HG03378 (cell line): ENCODE results near the gene CNPY4.
A peak's percentile ranks its signal among the peaks of the same experiment; 100 is the strongest.

Source experiments
- ATAC-seq: cut with Tn5 transposase; IDR thresholded peaks from one replicate; pipeline ENCODE4 v1.9.1; 2021; ENCODE audit warnings: mild to moderate bottlenecking, moderate library complexity; ENCODE audit not compliant: unreplicated experiment

Gene CNPY4

GRCh38 chr7:100091411-100092181 is 27.8 kb upstream of the CNPY4 start:
- ATAC-seq = no peak

GRCh38 chr7:100093054-100093453 is 26.4 kb upstream of the CNPY4 start:
- ATAC-seq = no peak

DNA sequence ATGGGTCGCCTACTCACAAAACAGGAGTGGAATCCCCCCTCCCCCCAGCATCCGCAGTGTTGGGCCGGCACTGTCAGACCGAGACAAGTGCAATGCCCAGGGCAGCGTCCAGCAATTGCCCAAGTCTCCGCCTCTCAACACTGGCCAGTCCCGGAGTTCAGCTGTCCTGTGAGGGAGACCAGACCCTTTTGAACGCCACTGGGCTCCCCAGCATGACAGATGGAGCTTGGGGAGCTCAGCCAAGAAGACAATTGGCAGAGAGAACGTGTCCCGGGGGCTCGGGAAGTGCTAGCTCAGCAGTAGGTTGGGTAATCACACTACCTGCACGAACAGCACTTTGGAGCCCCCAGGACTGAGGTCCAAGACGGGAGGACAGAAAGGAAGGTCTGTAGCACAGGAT is 25.9 kb upstream of the CNPY4 start:
- no peak for ATAC-seq

DNA sequence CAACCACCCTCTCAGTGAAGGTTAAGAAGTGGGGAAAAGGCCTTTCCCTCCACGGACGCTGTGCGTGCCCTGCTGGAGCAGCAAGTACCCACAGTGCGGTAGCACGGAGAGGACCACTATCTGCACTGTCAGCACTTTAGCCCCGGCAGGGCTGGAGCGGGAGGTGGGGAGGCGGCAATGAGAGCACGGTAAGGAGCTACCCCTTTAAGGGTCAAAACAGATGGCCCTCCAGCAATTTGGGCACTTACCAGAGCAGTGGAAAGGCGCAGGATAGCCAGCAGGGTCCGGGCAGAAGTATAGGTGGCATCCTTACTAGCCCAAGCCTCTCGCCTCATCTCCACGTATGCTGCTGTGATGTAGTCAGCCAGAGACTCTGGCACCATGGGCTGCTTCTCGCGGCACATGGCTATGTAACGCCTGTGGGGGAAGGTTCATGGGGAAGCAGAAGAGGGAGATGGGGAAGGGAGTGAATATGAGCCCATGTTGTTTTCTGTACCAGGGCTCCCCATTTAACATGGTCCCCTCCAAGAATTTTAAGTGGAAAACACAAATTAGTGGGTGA is 25.4 kb upstream of the CNPY4 start:
- no peak for ATAC-seq

- no peak for ATAC-seq
Measured at GRCh38 chr7:100095289-100095688, 24.1 kb upstream of the CNPY4 start.

DNA sequence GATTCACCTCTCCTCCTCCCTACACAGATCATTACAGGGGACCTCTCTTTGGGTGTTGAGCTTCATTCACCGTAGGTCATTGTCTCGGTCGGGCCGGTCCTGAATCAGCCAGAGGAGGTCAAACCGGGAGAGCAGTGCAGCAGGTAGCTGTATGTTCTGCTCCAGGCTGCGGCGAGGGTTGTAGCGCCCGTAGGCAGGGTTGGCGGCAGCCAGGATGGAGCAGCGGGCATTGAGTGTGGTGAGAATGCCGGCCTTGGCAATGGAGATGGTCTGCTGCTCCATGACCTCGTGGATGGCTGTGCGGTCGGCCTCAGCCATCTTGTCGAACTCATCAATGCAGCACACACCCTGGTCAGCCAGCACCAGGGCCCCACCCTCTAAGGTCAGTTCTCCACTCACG is 23.7 kb upstream of the CNPY4 start:
- no peak for ATAC-seq

DNA sequence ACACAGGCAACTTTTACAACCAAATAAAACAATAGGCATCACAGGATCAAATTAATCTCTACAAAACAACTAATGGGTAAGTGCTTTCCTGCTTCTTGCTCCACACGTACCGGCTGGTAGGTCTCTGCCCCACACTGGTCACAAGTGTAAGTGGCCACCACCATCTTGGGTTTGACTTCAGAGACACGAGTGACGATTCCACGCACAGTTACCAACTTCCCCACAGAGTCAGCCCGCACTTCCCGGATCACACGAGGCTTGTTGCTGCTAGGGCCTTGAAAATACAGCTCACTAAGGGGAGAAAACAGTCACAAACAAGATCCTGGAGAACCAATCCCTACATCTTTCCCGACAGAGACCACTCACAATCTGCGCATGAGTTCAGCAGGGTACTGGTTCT is 20.5 kb upstream of the CNPY4 start:
- no peak for ATAC-seq

DNA sequence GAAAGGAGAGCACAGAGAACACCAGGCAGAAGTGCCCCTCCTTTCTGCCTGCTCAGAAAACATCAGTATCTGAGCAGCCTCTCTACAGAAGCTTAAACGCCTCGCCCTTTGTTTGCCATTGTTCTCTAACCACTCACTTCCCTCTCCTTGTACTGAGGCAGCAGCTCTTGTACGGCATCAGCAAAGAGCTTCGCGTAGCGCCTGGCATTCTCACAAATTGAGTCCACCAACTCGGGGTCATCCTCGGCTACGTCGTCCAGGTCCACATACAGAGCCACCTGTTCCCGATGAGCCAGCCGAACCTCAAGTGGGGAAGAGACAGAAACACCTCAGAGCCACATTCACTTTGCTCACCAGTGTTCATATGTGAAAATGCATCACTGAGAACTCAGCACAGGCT is 20.0 kb upstream of the CNPY4 start:
- ATAC-seq = no peak

GRCh38 chr7:100100420-100101015 is 18.9 kb upstream of the CNPY4 start:
- peak; percentile 61 for ATAC-seq

DNA sequence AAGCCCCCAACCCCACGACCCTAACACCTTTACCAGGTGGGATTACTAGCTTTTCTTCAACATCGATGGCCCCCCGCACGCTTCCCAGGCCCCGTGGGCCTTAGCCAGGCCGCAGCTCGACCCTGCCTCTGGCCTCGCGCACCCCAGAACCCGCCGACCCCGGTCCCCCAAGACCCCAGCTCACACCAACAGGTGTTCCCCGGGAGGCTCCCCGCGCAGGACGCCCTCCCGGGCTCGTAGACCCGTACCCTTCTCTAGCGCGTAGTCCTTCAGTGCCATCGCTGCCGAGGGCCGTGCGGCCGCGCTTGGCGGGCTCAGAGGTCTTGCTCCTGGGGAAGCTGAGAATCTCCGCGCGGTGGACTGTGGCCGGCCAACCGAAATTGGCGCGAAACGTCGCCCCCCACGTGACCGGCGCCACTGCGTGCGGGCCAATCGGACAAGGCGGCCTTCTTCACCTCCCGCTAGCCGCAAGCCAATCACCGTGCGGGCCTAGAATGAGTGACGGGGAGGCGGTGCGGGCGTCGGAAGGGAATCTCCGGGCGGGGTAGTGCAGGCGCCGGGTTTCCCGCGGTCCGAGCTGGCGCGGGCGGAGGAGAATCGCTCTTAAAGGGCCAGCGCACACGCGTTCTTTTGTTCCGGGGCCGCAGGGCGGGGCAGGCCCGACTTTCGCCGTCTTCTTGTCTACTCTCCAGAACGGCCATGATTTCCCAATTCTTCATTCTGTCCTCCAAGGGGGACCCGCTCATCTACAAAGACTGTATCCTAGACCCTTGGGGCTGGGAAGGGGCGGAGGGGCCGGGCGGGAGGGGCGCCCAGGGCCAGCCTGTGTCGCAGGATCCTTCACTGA is 18.2 kb upstream of the CNPY4 start, which contains the start of the genes AP4M1 and MCM7:
TSS of gene AP4M1 (plus strand) at position 628 of the 847 bp plus-strand sequence. CDS start at position 700, 72 bp downstream.
TSS of gene MCM7 (minus strand) at position 382 of the 847 bp plus-strand sequence. CDS start at position 279, 103 bp downstream.
- peak; percentile 58 for ATAC-seq

DNA sequence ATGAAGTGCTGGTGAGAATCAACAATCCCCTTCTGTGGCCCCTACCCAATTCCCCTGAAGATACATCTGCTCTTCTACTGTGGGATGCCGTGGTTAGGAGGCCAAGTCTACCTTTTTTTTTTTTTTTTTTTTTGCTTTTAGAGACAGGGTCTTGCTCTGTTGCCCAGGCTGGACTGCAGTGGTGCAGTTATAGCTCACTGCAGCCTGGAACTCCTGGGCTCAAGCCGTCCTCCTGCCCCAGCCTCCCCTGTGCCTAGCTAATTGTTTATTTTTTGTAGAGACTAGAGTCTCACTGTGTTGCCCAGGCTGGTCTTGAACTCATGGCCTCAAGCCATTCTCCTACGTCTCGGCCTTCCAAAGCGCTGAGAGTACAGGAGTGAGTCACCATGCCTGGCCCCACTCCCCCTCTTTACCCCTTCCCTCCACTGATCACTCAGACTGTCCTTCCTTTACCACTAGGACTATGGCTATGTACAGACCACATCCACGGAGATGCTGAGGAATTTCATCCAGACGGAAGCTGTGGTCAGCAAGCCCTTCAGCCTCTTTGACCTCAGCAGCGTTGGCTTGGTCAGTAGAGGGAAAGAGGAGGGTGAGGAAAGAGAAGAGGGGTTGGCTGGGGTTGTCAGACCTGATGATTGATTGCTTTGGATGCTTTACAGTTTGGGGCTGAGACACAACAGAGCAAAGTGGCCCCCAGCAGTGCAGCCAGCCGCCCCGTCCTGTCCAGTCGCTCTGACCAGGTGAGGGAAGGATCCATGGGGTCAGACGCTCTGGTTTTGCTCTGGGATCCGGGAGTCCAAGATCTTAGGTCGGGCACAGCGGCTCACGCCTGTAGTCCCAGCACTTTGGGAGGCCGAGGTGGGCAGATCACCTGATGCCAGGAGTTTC is 16.2 kb upstream of the CNPY4 start:
- ATAC-seq = no peak

DNA sequence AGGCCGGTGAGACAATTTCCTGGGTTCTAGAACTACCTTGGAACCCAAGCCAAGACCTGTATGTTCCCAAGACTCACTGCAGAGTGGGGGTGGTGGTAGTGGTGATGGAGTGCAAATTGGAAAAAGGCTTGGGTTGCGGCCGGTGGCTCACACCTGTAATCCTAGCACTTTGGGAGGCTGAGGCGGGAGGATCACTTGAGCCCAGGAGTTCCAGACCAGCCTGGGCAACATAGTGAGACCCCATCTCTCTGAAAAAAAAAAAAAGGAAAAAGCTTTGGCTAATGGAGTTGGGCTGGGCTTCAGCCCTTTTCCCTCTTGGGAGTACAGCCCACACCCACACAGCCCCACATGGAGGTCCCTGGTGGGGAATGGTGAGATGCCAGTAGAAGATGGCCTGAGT is 13.9 kb upstream of the CNPY4 start:
- ATAC-seq = no peak

GRCh38 chr7:100106633-100107032 is 12.8 kb upstream of the CNPY4 start:
- ATAC-seq = no peak

- no peak for ATAC-seq
Measured at GRCh38 chr7:100107125-100107737, 12.2 kb upstream of the CNPY4 start.

DNA sequence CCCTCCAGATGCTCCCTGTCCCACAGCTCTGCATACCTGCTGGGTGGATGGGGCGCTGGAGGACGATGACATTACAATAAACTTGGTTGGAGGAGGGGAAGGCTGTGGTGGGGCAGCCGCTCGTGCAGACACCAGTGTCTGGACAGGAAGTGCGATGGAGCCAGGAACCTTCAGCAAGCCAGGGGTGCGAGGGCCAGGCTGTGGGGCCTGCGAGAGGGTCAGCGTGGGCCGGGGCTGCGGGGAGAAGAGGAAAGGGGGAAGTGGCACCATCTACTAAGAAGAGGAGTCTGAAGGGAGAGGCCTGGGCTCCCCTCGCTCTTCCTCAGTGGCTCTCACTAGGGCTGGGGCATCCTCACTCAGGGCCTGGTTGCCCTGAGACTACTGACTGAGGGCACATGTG is 11.5 kb upstream of the CNPY4 start:
- no peak for ATAC-seq

GRCh38 chr7:100109521-100110163 is 9.8 kb upstream of the CNPY4 start:
- no peak for ATAC-seq

DNA sequence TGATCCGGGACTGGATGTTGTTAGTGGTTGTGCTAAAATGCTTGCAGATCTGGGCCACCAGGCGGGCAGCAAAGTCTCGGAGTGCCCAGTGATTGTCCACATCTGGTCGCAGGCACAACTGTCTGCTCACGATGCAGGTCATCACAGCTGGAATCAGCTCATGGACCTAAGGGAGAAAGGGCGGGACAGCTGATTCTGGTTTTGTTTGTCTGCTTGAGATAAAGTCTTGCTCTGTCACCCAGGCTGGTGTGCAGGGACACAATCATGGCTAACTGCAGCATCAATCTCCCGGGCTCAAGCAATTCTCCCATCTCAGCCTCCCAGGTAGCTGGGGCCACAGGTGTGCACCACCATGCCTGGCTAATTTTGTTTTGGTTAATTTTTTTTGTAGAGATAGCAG is 8.3 kb upstream of the CNPY4 start:
- ATAC-seq = no peak

- ATAC-seq = no peak
Measured at GRCh38 chr7:100111914-100112313, 7.5 kb upstream of the CNPY4 start.

DNA sequence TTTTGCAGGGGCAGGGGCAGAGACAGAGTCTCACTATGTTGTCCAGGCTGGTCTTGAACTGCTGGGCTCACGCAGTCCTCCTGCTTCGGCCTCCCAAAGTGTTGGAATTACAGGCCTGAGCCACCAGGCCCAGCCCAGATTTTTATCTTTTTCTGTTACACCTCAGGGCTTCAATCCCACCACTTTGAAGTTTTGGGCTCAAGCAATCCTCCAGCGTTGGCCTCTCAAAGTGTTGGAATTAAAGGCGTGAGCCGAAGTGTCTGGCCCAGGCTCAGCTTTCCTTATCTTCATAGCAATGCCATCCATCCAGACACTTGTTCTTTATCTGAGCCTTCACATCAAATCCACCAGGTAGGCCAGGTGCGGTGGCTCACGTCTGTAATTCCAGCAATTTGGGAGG is 4.4 kb upstream of the CNPY4 start:
- no peak for ATAC-seq
